GM21737 (cell line): ENCODE data around the gene DNMBP.

Source experiments
- ATAC-seq: cut with Tn5 transposase; IDR thresholded peaks from one replicate; pipeline ENCODE4 v1.9.1; 2021; ENCODE audit warnings: mild to moderate bottlenecking, moderate library complexity; ENCODE audit not compliant: unreplicated experiment

Gene DNMBP

DNA sequence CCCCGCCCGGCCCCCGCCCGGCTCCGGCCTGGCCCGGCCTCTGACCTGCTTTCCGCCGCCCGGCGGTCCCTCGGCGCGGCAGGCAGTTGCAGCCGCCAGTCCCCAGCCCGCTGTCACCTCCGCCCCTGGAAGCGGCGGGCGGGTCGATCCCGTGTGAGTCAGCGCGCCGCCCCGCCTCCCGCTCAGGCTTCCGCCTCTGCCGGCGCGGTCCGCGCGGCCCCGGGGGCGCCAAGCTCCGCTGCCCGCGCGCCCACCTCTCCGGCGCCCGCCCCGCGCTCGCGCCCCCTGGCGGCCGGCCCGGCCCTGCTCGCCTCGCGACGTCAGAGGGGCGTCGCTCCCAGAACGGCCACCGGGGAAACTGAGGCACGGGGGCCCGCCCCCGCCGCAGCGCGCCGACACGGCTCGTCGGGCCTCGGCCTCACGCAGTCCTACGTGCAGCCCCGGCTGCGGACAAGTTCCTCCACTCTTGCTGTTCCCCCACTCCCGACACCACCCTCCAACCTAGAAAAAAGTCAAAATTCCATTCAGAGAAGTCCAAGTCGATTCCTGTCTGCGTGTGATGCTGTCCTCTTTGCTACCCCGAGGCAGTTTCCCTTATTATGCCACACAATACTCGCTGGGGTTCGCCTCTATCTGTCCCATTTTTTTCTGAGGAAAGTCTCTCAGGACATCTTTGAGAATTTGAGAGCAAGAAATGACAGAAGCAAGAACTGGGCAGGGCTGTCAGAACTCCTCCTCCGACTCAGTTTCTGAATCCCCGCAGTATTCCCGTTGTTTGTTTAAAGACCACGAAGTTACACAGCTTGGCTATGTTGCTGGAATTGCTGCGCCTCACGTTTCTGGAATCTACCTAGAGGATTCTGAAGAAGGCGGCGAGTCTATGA, at the start of gene DNMBP:
Gene DNMBP (minus strand): TSS at position 155 of the 884 bp plus-strand sequence. CDS start 37,823 bp downstream, outside the sequence.
- ATAC-seq, result peak; percentile 65

DNA sequence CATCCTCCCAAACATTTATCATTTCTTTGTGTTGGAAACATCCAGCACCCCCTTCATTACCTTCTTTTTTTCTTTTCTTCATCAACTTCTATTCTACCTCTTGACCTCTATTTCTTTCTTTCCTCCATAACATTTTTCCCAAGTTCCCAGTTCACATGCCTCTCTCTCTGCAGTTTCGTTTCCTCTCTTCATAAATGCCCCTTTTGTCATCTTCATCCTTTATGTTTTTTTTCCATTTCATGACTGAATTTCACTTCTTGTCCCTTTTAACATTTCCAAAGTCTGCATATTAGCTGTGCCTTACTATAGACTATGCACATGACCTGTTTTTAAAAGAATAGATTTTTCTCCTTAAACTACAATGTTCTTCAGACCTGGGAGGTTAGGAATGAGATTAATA, 48.2 kb upstream of the DNMBP start:
- ATAC-seq, result no peak

DNA sequence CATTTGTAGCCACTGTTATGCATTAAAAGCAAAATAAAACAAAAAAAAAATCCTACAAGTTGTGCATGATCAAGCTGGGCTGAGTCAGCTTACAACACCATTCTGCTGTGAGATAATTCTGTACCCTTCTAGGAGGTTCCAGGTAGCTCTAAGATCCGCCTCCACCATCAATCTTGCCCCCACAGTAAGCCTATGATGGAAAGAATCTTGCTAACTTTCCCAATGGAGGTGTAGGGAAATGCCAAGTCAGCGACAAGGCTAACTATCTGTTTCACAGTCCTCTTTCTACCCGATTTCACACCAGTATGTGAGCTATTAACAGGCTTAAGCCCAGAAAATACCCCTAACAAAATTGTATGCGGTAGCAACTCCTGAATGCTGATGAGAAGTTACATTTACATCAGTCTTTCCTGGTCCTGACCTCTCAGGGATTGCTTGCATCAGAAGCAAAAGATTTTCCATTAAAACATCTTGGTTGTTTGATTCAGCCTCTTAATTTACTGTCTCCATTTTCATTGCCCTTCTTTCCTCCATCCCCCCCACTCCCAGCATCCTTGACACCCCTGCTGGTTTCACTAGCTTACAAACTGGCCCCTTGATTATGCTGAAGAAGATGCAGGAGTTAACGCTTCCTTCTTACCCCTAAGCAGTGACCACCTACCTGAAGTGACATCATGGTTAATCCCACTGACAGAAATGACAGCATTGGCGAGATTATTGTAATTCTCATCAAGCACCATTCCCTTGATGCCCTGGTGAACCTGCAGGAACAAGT, 44.1 kb upstream of the DNMBP start:
- no peak for ATAC-seq

DNA sequence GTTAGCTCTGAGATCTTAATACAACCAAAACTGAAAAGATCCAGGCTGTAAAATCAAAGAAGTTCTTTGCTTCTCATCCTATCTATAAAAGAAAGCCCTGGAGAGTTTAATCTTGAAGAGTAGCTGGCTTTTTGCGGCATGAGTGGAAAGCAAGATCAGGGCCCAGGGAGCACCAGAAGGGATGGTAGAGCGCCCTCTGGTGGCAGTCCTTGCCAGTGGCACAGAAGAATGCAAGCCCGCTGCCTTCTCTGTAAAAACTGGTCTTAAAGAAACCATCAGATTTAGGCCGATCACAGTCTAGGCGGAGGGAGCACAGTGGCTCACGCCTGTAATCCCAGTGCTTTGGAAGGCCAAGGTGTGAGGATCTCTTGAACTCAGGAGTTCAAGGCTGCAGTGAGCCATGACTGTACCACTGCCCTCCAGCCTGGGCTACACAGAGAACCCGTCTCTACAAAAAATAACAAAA, 36.3 kb upstream of the DNMBP start:
- no peak for ATAC-seq

DNA sequence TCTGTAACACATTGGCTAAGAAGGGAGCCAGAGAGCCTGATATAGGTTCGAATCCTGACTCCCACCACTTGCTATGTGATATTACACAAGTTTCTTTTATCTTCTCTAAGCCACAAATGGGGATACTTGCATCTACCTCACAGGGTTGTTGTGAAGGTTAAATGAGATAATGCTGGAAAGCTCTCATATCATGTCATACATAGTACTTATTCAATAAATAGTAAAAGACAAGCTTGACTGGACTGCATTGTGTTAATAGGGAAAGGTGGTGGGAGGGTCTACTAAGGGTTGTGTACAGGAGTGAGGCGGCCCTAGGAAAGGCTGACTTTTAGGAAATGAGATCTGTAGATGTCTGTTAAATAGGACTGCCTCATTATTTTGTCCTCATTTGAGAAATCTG, 35.8 kb upstream of the DNMBP start:
- ATAC-seq, result no peak

- no peak for ATAC-seq
These were observed 34.0 kb upstream of the DNMBP start for GRCh38 chr10:100043796-100044195.

- ATAC-seq, result no peak
These were observed 33.6 kb upstream of the DNMBP start for GRCh38 chr10:100043344-100043743.

DNA sequence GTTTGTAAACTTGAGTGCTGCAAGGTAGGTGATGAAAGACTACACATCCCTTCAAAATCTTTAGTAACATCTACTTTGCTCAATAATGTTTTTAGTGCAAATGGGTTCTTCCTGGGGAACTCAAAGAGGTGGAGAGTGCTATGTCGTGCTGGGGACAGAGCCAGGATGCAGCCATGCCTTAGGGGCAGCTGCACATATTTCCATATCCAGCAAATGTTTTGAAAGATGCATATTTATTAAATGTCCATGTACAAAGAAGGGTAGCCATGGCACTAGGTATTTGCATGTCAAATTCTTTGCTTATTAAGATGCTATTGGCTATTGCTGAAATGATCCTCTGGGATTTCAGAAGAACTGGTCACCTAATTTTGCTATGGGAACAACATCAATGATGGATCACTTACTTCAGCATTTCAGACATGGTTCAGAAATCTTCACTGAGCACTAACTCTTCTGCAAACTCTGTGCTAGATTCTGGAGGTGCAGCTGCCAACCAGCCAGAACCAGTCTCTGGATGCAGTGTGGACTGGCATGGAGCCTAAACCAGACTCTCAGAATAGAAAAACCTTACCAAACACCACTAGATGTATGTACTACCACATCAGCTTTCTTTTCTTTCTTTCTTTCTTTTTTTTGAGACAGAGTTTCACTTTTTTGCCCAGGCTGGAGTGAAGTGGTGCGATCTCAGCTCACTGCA, 31.7 kb upstream of the DNMBP start:
- ATAC-seq, result no peak

DNA sequence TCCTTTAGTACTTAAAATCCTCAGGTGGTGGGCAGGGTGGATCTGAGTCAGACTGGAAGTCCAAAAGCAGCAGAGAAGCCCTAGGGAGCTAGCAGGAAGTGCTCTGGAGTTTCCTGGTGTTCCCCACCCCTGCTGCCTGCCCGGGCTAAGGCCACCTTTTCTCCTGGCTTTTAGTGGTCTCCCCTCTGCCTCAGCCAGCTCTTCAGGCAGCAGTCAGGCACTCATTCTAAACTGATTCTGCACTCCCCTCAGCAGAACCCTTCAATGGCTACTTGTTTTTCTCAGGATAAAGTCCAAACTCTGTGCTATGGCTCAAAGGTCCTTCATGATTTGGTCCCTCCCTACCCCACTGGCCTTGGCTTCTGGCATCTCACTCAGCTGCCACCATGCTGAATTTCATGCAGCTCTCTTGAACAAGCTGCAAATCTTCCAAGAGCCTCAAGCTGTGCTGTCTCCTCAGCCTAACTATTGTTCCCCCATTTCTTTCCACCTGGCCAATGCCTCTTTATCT, 28.9 kb upstream of the DNMBP start:
- ATAC-seq, result no peak

DNA sequence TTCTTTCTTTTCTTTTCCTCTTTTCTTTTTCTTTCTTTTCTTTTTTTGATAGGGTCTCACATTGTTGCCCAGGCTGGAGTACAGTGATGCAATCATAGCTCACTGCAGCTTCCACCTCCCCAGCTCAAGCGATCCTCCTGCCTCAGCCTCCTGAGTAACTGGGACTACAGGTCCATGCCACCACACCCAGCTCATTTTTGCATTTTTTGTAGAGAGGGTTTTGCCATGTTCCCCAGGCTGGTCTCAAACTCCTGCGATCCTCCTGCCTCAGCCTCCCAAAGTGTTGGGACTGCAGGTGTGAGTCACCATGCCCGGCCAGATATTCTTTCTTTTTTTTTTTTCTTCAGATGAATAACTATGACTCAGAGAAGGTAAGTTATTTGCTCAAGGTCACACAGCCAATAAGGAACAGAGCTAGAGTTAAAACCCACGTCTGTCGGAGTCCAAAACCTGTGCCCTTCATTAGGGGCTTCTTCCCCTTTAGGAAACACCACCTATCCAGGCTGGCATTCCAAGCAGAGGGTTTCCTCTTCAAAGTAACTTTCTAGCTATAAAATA, 28.1 kb upstream of the DNMBP start:
- ATAC-seq, result no peak

DNA sequence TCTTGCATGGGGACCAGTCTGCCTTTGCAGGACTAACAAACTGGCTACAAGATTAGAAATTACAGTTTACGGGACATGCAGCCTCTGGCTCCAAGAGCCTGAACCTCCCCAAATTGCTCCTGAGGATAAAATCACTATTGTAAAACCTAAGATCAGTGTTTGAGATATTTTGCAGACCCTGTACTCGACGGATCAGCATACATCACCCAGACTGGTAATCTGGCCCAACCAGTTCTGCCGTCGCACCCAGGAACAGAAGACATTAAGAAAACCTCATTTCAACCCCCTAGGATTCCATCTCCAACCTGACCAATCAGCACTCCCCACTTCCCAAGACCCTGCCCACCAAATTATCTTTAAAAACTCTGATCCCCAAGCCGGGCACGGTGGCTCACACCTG, 27.1 kb upstream of the DNMBP start:
- ATAC-seq, result no peak

DNA sequence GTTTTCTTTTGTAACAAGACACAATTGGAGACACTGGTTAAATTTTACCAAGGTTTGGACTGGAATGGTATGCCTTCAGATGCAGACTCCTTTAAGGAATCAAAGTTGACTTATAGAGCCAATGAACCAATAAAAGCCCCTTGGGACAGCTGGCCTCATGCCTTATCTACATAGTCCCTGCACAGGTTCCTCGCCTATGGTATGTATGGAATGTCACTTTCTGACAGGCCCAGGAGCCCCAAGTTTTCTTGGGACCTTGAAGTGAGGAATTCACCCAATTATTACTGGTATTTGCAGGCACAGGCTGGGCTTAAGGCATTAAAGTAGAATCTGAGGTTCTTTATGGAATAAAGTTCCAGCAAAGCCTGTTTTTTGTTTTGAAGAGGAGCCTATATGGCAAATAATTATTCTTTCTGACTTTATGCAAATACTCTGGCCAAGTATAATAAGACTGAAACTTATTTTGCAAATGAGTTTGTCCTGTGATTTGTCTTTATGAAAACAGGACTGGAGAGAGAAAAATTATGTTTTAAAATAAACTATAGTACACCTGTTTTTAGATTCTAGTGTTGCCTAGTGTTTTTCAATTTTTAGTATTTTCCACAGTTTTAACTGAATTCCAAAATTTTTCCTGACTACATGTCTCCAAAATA, 24.1 kb upstream of the DNMBP start:
- ATAC-seq, result no peak

DNA sequence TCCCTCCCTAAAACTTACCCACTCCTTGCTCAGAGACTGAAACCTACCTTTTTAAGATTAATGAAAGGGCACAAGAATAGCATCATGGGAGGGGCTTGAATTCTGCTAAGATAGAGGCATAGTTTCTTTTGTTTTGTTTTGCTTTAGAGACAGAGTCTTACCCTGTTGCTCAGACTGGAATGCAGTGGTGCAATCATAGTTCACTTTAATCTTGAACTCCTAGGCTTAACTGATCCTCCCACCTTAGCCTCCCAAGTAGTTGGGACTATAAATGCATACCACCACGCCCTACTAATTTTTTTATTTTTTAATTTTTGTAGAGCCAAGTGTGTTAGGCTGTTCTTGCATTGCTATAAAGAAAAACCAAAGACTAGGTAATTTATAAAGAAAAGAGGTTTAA, 17.7 kb upstream of the DNMBP start:
- no peak for ATAC-seq

GRCh38 chr10:100025576-100025975, 15.8 kb upstream of the DNMBP start:
- ATAC-seq, result no peak

DNA sequence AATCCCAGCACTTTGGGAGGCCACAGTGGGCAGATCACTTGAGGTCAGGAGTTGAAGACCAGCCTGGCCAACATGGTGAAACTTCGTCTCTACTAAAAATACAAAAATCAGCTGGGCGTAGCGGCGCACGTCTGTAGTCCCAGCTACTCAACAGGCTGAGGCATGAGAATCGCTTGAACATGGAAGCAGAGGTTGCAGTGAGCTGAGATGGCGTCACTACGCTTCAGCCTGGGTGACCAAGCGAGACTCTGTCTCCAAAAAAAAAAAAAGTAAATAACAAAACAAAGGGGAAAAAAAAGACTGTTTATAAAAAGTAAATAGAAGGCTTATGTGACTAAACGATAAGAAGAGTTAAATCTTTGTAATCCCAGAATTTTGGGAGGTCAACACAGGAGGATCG, 15.0 kb upstream of the DNMBP start:
- ATAC-seq, result no peak

- no peak for ATAC-seq
These were observed 12.7 kb upstream of the DNMBP start for GRCh38 chr10:100022403-100022802.

DNA sequence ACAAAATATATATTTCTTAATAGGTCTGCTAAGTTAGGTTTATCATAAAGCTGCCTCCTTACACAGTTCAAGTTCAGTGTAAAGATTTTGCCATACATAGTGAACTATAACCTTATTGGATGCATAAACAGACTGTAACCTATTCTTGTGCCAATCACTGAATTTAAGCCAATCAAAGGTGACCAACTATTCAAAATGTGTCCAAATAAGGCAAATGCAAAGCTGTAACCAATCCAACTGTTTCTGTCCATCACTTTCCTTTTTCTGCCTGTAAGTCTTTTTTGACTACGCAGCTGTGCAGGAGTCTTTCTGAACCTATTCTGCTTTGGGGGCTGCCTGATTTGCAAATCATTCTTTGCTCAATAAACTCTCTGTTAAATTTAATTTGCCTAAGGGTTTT, 11.6 kb upstream of the DNMBP start:
- no peak for ATAC-seq

DNA sequence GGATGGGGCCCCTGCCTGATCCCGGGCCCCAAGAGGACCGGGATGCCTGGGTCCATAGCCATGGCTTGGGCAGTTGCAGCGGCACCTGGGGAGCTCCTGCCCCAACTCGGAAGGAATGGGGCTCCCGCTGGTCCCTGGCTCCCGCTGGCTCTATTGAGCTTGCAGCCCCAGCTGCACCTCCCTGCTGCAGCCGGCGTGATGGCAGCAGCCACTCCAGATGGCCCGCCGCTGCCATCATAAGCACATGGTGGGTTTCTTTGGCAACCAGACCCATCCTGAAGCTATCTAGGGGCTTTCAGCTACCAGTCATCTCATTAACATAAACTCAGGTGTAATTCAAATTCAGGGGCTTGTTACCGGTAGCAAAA, 11.1 kb upstream of the DNMBP start:
- no peak for ATAC-seq

DNA sequence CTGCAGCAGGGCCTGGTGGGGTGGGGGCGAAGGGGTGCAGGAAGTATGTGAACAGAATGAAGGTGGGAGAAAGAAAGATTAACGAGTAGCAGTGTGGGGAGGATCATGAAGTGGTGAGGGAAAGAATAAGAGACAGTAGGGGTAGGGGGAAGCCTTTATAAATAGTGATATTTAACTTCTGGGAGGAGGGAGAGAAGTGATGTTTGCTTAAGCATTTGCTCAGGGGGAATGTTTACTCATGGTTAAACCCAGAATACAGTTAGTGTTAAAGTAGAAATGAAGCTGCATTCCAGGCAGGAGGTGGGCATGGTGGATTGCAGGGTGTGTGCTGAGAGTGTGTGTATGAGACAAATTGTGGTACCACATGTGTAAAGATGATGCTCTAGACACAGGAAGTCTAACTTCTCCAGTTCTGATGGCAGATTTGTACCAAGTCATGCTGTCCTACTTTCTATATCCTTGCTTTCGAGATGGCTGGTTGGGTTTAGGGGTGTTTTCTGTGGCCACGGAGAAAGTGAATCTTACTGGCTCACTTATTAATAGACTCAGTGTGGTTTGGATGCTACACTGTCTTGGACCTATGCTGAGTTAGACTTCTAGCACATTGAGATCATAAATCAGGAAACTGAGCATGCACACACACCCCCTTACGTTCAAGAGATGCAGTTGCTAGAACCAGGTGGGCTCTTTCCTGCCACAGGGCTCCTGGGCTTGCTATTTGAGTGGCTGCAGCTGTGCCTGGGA, 10.6 kb upstream of the DNMBP start:
- ATAC-seq, result peak; percentile 80

- no peak for ATAC-seq
These were observed 10.0 kb upstream of the DNMBP start for GRCh38 chr10:100019787-100020141.
